ENCODE measurements around the gene PARD3. TPM values are rescaled to one million over a fixed set of nuclear protein-coding genes. Genes with fewer than 3 reads are reported as not detected.

PARD3 gene
- polyA plus RNA-seq, 1 donor from 2014 or later, result 12.4 TPM

DNA sequence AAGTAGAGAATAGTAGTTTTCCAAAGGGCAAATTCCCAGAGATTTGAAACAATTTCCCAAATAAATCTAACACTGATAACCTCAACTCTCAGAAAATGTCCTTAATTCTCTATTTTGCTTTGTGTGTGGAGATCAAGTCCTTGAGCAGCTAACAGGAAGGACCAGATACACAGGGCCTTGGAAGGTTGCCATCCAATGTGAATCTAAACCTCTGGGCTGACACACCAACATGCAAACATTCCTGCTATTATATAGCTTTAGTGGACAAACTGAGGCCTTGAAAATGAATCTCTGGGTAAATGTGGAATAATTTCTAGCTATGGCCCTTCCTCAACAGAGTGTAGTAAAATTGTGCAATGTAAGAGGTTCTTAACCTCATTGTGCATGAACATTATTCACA, 44.1 kb upstream of the PARD3 start:
- Histone ChIP-seq H4K20me1 (ENCODE audit: insufficient read depth) (no peaks in the 10 kb centered on the region), H3K9me3 (ENCODE audit: low read length) (no peaks in the 10 kb centered on the region), H3K9me2 (ENCODE audit: insufficient read depth, low read length) (no peaks in the 10 kb centered on the region), H3K79me2 (replicated peaks; ENCODE audit: insufficient read depth, low read length) (no peaks in the 10 kb centered on the region), H3K27ac (ENCODE audit: low read length) (no peak overlapping the region), H3K4me3 (ENCODE audit: low read length) (no peak overlapping the region), H2AFZ (ENCODE audit: low read depth, low read length) (no peak overlapping the region), H3K27me3 (ENCODE audit: insufficient read depth, low read depth, low read length) (no peaks in the 10 kb centered on the region), H3K36me3 (ENCODE audit: insufficient read depth, low read length) (no peaks in the 10 kb centered on the region), H3K9ac (ENCODE audit: low read length) (no peak overlapping the region), H3F3A (ENCODE audit: insufficient read depth, low read length, poor library complexity, severe bottlenecking) (no peaks in the 10 kb centered on the region), H3K4me2 (ENCODE audit: low read length) (no peak overlapping the region)
- TF ChIP-seq EP300 (conservative IDR thresholded peaks at IDR 0.05; ENCODE audit: poor library complexity, severe bottlenecking), result no peak
- TF ChIP-seq MXI1 (conservative IDR thresholded peaks at IDR 0.05; ENCODE audit: poor library complexity, severe bottlenecking), result no peak
- no peak for TF ChIP-seq CTCF (IDR thresholded peaks at IDR 0.05; ENCODE audit: poor library complexity, severe bottlenecking)
- no peak for TF ChIP-seq POLR2AphosphoS5 (IDR thresholded peaks at IDR 0.05)
- TF ChIP-seq, protein P1, sequence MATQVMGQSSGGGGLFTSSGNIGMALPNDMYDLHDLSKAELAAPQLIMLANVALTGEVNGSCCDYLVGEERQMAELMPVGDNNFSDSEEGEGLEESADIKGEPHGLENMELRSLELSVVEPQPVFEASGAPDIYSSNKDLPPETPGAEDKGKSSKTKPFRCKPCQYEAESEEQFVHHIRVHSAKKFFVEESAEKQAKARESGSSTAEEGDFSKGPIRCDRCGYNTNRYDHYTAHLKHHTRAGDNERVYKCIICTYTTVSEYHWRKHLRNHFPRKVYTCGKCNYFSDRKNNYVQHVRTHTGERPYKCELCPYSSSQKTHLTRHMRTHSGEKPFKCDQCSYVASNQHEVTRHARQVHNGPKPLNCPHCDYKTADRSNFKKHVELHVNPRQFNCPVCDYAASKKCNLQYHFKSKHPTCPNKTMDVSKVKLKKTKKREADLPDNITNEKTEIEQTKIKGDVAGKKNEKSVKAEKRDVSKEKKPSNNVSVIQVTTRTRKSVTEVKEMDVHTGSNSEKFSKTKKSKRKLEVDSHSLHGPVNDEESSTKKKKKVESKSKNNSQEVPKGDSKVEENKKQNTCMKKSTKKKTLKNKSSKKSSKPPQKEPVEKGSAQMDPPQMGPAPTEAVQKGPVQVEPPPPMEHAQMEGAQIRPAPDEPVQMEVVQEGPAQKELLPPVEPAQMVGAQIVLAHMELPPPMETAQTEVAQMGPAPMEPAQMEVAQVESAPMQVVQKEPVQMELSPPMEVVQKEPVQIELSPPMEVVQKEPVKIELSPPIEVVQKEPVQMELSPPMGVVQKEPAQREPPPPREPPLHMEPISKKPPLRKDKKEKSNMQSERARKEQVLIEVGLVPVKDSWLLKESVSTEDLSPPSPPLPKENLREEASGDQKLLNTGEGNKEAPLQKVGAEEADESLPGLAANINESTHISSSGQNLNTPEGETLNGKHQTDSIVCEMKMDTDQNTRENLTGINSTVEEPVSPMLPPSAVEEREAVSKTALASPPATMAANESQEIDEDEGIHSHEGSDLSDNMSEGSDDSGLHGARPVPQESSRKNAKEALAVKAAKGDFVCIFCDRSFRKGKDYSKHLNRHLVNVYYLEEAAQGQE (IDR thresholded peaks at IDR 0.05; ENCODE audit: borderline replicate concordance), result no peak
- no peak for TF ChIP-seq RAD21 (conservative IDR thresholded peaks at IDR 0.05)
- no peak for TF ChIP-seq TAF1 (IDR thresholded peaks at IDR 0.05; ENCODE audit: low read depth)
- no peak for TF ChIP-seq EZH2 (IDR thresholded peaks at IDR 0.05; ENCODE audit: borderline replicate concordance, insufficient read depth, low read length, poor library complexity, severe bottlenecking)
- TF ChIP-seq SMC3 (conservative IDR thresholded peaks at IDR 0.05; ENCODE audit: poor library complexity), result no peak

- Histone ChIP-seq H3K9ac (ENCODE audit: low read length) (no peak overlapping the region), H3K4me2 (ENCODE audit: low read length) (no peak overlapping the region)
Measured at GRCh38 chr10:34858003-34858402, 42.9 kb upstream of the PARD3 start.

More at GRCh38 chr10:34858003-34858402, 42.9 kb upstream of the PARD3 start:
- Histone ChIP-seq H3K27me3 (ENCODE audit: insufficient read depth, low read depth, low read length) (no peaks in the 10 kb centered on the region), H3K79me2 (replicated peaks; ENCODE audit: insufficient read depth, low read length) (no peaks in the 10 kb centered on the region), H3K27ac (ENCODE audit: low read length) (no peak overlapping the region), H2AFZ (ENCODE audit: low read depth, low read length) (no peak overlapping the region), H3F3A (ENCODE audit: insufficient read depth, low read length, poor library complexity, severe bottlenecking) (no peaks in the 10 kb centered on the region), H3K4me3 (ENCODE audit: low read length) (no peak overlapping the region), H3K9me3 (ENCODE audit: low read length) (no peaks in the 10 kb centered on the region), H3K36me3 (ENCODE audit: insufficient read depth, low read length) (no peaks in the 10 kb centered on the region), H3K9me2 (ENCODE audit: insufficient read depth, low read length) (no peaks in the 10 kb centered on the region), H4K20me1 (ENCODE audit: insufficient read depth) (no peaks in the 10 kb centered on the region)
- no peak for TF ChIP-seq MXI1 (conservative IDR thresholded peaks at IDR 0.05; ENCODE audit: poor library complexity, severe bottlenecking)
- TF ChIP-seq TAF1 (IDR thresholded peaks at IDR 0.05; ENCODE audit: low read depth), result no peak
- TF ChIP-seq SMC3 (conservative IDR thresholded peaks at IDR 0.05; ENCODE audit: poor library complexity), result no peak
- no peak for TF ChIP-seq RAD21 (conservative IDR thresholded peaks at IDR 0.05)
- no peak for TF ChIP-seq EP300 (conservative IDR thresholded peaks at IDR 0.05; ENCODE audit: poor library complexity, severe bottlenecking)
- TF ChIP-seq EZH2 (IDR thresholded peaks at IDR 0.05; ENCODE audit: borderline replicate concordance, insufficient read depth, low read length, poor library complexity, severe bottlenecking), result no peak
